Measurements from ENCODE around the gene SETD2.

DNA sequence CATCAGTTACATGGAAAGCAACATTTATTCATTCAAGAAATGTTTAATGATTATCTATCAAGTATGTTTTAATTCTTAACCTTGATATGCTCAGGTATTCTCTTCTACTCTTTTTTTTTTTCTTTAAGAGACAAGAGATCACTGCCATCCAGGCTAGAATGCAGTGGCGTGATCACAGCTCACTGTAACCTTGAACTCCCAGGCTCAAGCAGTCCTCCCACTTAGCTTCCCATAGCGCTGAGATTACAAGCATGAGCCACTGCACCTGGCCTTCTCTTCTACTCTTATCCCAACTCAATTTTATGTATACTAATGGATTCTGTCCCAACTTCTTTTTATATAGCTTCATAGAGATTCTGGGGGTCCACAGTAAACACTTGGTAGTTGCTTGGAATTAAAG is 50.9 kb downstream of the SETD2 start:
- TF ChIP-seq, protein P1, sequence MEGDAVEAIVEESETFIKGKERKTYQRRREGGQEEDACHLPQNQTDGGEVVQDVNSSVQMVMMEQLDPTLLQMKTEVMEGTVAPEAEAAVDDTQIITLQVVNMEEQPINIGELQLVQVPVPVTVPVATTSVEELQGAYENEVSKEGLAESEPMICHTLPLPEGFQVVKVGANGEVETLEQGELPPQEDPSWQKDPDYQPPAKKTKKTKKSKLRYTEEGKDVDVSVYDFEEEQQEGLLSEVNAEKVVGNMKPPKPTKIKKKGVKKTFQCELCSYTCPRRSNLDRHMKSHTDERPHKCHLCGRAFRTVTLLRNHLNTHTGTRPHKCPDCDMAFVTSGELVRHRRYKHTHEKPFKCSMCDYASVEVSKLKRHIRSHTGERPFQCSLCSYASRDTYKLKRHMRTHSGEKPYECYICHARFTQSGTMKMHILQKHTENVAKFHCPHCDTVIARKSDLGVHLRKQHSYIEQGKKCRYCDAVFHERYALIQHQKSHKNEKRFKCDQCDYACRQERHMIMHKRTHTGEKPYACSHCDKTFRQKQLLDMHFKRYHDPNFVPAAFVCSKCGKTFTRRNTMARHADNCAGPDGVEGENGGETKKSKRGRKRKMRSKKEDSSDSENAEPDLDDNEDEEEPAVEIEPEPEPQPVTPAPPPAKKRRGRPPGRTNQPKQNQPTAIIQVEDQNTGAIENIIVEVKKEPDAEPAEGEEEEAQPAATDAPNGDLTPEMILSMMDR (IDR thresholded peaks at IDR 0.05; ENCODE audit: low read depth, low read length) = no peak
- no peak for TF ChIP-seq MAX (IDR thresholded peaks at IDR 0.05; ENCODE audit: low read depth, low read length)
- TF ChIP-seq POLR2A (IDR thresholded peaks at IDR 0.05; ENCODE audit: extremely low read depth, insufficient read length) = no peak
- no peak for TF ChIP-seq MYC (IDR thresholded peaks at IDR 0.05; ENCODE audit: low read depth, low read length)

All from NB4 (cell line).